ENCODE results near the gene CTIF.
"Not testable (repeated sequence)": the region's sequence is repeated elsewhere in the genome, so short reads cannot be mapped to it uniquely, and the experiment has no call there.

Gene CTIF

DNA sequence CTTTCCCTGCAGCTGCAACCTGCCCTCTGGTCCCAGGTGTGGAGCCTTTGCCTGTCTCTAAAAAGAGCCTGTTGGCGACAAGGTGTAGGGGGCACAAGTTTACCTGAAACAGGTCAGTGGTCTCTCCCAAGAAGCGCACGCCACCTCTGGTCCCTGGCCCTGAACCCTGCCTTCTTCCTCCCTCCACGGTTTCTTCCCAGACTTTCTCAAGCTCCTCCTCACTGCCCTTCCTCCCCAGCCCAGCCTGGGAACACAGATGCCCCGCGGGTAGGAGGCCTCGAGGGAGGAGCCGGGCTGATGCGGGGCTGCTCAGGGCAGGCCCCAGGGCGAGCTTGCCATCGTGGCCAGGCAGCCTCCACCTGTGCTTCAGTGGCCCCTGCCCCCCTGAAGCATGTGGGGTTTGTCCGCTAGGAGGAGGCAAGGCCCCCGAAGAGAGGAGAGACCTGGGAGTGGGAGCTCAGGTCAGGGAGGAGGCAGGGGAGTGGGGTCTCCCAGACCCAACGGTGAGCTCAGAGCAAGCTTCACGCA, 322.4 kb downstream of the CTIF start:
- DNase-seq: no peak

DNA sequence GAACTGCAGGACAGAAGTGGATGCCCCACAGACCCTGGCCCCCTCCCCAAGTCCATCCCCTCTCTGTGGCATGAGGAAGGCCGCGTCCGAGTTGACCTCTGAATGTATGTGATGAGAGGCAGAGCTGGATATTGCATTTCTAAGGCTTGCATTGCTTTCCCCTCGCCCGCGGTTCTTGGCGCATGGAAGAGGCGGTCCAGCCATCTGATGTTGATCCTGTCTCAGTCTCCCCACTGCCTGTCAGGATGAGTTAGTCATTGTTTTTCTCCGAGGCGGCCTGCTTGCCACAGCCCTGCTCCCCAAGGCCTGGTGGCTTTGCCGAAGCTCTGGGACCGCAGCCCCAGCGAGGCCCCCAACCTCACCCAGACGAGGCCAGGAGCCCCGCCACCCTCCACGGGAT, 323.3 kb downstream of the CTIF start:
- no peak for DNase-seq

GRCh38 chr18:48862678-48863270, 323.9 kb downstream of the CTIF start:
- DNase-seq: no peak

DNA sequence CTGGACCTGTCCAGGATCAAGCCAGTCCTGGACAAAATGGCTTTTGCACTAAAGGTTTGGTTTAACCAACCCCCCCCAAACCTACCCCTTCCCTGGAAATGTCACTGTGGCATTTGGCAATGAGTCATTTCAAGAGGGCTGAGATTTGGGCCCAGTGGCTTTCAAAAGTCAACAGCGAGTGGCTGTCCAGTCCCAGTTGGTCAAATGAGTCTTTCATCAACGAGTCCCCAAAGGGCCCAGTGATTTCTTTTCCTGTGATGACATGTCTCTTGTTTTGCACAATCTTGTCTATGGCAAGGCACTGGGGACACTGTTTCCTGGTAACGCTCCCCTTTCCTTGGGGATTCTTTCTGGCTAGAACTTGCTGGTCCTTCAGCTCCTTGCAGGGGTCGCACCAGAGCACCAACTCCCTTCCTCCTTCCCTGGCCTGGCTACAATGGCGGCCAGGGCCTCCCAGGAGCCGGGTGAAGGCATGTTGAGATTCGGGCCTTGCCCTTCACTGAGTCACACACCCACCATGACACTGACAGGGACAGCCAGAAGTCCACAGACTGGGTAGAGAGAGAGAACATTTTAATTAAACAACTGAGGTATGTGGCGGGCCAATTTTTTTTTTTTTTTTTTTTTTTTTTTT, 324.7 kb downstream of the CTIF start:
- no peak for DNase-seq

GRCh38 chr18:48864876-48865275, 326.0 kb downstream of the CTIF start:
- no peak for DNase-seq

GRCh38 chr18:48866028-48866733, 327.4 kb downstream of the CTIF start:
- peak; percentile 90 for DNase-seq

DNA sequence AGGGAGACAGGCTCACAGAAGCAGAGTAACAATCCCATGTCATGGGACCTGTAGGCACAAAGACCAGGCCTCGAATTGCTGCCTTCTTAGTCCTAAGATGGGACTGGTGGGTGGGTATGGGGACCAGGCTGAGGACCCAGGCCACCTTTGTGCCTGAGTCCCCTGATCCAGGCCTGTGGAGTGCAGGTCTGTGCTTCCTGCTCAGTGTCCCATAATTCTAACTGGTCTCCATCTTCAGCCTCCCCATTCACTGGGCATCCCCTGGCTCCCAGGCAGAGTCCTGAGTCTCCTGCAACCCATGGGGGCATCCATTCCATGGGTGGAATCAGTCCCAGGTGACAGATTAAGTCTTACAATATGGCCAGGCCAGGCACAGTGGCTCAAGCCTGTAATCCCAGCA, 328.0 kb downstream of the CTIF start:
- no peak for DNase-seq

GRCh38 chr18:48867978-48868377, 329.1 kb downstream of the CTIF start:
- DNase-seq: no peak

DNA sequence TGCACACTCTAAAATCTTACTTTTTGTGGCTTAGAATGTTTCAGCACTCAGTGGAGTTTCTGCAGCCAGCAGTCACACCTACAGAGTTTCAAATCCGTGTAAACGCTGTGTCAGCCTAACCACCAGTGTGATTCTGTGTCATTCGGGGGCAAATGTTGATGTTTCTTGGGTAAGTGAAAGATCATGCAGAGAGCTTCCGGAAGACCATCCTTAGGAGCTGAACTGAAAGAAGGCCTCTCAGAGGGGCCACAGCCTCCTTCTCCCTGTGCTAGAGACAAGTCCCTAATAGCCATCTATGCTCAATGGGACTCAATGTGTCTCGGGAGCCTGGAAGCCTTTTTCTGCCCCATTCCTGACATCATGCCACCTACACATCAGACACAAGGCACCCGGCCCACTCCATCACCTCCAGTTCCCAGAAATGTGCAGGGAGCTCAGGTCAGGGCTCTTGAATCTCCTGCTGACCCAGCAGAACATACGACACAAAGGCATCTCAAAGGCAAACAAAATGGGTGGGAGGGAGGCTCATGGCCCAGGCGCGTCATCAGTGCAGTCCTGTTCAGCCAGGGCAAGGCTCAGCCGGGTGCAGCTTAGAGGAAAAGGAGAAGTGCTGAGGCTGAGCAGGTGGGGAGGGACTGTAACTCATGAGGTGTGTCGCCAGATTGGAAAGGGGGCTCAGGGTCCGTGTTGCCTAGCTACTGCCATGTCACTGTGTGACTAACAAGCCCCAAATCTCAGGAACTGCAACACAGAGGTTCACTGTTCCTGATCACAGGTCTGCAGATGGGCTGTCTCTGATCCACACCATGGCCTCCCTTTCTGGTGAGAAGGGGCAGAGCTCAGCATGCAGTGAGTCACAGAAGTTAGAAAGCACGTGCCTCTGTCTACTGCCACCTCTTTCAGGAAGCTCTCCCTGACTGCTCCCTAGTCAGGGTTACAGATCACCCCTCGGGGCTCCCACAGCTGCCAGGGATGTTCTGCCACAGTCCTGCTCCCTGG, 329.9 kb downstream of the CTIF start:
- no peak for DNase-seq

GRCh38 chr18:48869591-48869990, 330.8 kb downstream of the CTIF start:
- DNase-seq: no peak

- DNase-seq: not testable (repeated sequence)
Measured at GRCh38 chr18:48870926-48871325, 332.1 kb downstream of the CTIF start.

GRCh38 chr18:48871391-48872166, 332.7 kb downstream of the CTIF start:
- DNase-seq: no peak

DNA sequence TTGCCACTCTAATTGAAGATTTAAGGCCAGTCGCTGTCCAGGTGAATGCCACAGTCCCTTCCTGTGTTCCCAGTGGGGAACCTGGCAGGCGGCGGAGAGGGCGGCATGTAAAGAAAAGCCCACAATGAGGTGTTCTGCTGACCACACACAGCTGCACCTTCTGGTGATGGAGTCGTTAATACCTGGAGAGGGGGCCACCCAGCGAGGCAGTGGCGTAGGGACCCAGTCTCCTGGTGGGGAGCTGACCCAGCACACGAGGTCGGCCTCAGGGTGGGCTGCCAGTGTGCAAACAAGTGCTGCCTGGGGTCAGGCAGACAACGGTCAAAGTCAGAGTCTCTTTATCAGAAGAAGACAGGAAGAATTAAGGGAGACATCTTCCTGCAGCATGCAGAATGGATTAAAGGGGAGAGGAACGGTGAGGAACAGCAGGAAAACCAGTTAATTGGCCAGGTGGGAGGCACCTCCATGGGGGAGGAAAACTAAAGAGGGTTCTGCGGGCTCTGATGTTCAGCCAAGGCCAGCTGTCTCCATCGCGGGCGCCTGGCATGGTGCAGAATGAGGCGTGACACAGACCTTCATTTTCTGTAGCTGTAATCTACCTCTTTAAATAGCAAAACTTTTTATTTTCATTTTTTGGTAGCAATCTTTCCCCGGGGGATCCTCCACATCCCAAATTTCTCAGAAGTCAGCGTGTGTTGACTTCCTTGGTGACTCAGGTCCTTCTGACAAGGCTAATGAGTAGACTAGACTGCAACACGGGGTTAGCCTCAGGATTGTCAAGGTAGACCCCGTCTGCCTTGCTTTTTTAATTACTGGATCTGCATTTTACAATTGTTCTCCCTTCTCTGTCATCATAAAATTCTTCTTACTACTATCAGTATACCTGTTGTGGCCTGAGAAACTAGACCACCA, 333.7 kb downstream of the CTIF start:
- DNase-seq: no peak

- no peak for DNase-seq
Measured at GRCh38 chr18:48874233-48874632, 335.4 kb downstream of the CTIF start.

DNA sequence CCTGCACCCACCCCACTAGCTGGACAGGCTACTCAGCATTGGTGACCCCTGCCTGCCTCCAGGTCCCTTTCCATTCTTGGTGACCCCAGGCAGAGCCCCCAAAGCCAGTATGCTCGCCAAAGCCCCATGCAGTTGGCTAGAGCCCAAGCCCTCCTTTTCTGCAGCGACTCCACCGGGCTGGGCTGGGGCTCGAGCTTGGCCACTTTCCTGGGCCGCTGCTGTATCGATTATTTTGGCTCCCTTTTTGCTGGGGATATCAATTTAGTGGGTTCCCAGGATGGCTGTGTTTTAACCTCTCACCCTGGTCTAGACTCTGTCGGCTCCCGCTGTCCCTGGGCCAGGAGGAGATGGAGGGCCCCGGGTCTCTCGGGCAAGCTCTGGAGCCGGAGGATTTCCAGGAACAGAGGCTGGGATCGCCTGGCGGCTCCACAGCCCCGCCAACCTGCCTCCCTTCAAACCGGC, 335.9 kb downstream of the CTIF start:
- no peak for DNase-seq

DNA sequence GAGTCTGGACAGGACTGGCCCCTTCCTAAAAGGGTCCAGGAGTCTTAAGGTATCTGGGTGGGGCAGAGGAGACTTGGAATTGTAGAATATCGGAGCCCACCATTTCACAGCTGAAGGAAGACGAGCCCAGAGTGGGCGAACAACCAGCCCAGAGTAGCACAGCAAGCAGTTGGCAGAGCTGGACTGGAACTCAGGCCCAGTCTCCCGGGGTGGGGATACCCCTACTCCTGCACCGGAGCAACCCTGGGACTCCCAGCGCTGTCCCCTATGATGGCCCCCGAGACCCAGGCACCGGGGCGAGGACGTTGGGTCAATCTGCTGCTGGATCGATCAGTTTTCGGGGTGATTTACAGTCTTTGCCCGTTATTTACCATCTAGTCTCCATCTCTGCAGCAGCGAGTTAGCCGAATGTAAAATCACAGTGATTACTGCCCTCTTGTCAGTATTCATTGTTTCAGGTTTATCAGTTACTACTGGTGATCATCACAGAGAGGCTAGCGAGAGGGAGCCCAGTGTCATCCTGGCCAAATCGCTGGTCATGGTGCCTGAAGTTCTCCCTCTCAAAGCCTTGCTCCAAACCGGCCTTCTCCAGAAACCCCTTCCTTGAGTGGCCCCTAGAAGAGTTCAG, 336.6 kb downstream of the CTIF start:
- DNase-seq: no peak

GRCh38 chr18:48875942-48876511, 337.2 kb downstream of the CTIF start:
- no peak for DNase-seq

- no peak for DNase-seq
Measured at GRCh38 chr18:48876590-48876989, 337.8 kb downstream of the CTIF start.

DNA sequence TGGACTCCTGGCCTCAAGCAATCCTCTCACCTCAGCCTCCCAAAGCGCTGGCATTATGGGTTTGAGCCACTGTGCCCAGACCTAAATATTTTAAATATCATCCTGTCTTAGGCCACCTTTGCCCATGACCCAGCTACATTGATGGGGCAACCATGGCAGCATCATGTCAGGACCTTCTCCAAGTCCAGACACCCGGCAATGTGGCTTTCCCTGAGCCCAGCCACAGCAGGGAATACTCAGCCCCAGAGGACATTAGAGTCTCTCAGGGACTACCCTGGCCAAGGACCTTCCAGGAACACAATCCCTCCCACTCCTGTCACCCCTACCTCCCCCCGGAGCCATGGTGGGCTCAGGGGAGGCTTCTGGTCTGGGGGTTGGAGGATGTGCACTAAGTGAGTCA, 339.1 kb downstream of the CTIF start:
- no peak for DNase-seq

GRCh38 chr18:48878471-48878870, 339.6 kb downstream of the CTIF start:
- no peak for DNase-seq

All from DMS79 (cell line).